Measurements from ENCODE around the gene KRT36.

Gene KRT36

DNA sequence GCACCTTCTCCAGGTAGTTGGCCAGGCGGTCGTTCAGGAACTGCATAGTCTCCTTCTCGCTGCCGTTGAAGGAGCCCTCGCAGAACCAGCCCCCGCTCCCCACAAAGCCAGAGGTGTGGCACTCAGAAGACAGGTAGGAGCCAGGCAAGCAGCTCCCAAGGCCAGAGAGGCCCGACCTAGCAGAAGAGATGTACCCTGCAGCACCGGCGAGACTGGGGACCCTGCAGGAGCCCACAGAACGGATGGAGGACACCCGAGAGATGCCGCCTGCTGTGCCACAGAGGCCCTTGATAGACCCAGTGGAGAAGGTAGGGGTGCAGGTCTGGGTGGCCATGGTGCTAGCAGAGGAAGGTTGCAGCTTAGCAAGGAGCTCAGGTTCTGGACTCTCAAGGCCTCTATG, at the start of gene KRT36:
Gene KRT36 (minus strand): TSS at position 380 of the 400 bp plus-strand sequence. CDS start 46 bp downstream, at position 334.
- DNase-seq: no peak

- no peak for DNase-seq
Measured at GRCh38 chr17:41539071-41539492, 49.4 kb upstream of the KRT36 start.

- DNase-seq: no peak
Measured at GRCh38 chr17:41538565-41538991, 48.9 kb upstream of the KRT36 start.

GRCh38 chr17:41537990-41538389, 48.3 kb upstream of the KRT36 start:
- DNase-seq: no peak

GRCh38 chr17:41537614-41537954, 47.9 kb upstream of the KRT36 start:
- DNase-seq: no peak

GRCh38 chr17:41536741-41537613, 47.3 kb upstream of the KRT36 start:
- no peak for DNase-seq

- DNase-seq: no peak
Measured at GRCh38 chr17:41535764-41536481, 46.2 kb upstream of the KRT36 start.

- DNase-seq: no peak
Measured at GRCh38 chr17:41534899-41535546, 45.3 kb upstream of the KRT36 start.

GRCh38 chr17:41533613-41534012, 43.9 kb upstream of the KRT36 start:
- no peak for DNase-seq

DNA sequence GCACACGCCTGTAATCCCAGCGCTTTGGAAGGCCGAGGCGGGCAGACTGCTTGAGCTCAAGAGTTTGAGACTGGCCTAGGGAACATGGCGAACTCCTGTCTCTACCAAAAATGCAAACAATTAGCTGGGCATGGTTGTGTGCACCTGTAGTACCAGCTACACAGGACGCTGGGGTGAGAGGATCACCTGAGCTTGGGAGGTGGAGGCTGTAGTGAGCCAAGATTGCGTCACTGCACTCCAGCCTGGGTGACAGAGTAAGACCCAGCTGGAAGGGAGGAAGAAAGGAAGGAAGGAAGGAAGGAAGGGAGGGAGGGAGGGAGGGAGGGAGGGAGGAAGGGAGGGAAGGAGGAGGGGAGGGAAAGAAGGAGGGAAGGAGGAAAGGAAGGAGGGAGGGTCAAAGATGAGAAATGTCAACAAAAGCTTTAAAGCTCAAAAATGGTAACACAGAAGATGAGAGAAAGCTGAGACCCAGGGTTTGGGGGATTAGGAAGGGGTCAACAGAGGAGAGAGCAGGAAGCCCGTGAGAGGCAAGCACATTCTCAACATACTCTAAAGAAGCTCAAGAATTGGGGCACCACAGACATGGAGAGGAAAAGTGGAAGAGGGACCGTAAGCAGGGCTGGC, 43.3 kb upstream of the KRT36 start:
- no peak for DNase-seq

DNA sequence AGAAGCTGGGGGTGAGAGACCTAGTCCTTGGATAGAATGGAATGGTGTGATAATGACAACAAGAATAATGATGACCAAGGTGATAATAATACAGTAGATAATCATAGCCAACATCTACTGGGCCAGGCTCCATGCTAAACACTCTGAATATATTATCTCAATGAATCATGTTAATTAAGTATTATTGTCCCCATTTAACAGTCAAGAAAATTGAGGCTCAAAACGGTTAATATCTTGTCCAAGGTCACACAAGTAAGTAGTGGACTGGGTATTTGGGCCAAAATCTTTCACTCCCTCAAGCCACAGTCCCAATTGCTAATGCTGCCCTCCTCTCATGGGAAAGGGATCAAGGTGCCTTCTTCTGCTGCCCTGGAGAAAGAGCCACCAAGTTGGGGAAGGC, 42.3 kb upstream of the KRT36 start:
- no peak for DNase-seq

- no peak for DNase-seq
Measured at GRCh38 chr17:41530062-41531048, 40.6 kb upstream of the KRT36 start.

- DNase-seq: no peak
Measured at GRCh38 chr17:41529491-41529915, 39.8 kb upstream of the KRT36 start.

GRCh38 chr17:41528959-41529353, 39.2 kb upstream of the KRT36 start:
- DNase-seq: no peak

- DNase-seq: peak; percentile 34
Measured at GRCh38 chr17:41527063-41528023, 37.6 kb upstream of the KRT36 start.

DNA sequence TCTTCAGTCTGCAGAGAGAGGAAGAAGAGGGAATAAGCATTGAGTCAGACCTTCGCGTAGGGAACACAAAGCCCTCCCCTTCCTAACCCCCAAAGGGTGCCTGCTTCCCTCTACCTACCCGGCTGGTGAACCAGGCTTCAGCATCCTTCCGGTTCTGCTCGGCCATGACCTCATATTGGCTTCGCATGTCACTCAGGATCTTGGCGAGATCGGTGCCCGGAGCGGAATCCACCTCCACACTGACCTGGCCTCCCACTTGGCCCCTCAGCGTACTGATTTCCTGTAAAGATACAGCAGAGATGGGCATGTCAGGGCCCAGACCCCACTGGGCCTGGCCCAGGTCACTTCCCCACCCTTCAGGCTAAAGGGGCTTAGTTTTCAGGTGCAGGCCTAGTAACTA, 34.6 kb upstream of the KRT36 start:
- DNase-seq: no peak

GRCh38 chr17:41523787-41524186, 34.1 kb upstream of the KRT36 start:
- no peak for DNase-seq

- no peak for DNase-seq
Measured at GRCh38 chr17:41523225-41523593, 33.5 kb upstream of the KRT36 start.

DNA sequence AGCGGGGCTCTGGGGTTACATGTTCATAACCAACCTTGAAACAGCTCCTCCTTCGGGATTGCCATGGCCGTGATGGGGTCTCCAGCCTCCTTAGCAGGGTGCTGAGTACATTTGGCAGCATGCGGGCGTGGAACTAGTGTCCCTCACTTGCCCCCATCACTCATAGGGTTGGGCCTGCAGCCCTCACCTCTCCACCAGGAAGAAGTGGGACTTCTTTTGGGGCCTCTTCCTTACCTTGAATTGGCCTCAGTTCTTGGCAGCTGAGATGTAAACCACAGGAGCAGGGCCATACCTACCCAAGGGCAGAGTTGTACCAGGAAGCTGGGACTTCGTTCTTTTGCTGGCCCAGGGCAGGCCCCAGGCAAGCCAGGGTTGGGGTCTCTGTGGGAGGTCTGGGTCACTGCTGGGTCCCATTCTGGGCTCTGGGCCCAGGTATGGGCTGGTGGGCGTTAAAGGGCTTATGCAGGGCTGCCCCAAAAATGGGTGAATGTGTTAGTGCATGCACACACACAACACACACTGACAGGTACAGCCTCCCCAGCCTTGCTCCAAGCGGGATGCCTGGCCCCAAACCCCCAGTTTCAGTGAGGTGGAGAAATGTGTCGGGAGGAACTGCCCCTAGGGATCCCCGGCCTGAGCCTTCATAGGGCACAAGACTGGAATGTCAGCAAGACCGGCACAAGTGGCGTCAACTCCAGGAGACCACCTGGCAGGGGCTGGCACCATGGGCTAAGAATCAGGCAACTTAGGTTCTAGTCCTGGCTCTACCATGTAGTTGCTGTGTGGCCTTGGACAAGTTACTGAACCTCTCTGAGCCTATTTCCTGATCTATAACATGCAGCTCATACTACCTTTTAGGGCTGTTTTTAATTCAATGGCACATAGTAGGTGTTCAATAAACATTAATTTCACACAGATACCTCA, 32.9 kb upstream of the KRT36 start:
- DNase-seq: no peak
